GM18907 (cell line): Measurements from ENCODE around the gene RSRP1.

ENCODE experiments used
- ATAC-seq: cut with Tn5 transposase; IDR thresholded peaks from one replicate; pipeline ENCODE4 v1.9.1; 2021; ENCODE audit warnings: mild to moderate bottlenecking, moderate library complexity; ENCODE audit not compliant: unreplicated experiment

RSRP1 gene

DNA sequence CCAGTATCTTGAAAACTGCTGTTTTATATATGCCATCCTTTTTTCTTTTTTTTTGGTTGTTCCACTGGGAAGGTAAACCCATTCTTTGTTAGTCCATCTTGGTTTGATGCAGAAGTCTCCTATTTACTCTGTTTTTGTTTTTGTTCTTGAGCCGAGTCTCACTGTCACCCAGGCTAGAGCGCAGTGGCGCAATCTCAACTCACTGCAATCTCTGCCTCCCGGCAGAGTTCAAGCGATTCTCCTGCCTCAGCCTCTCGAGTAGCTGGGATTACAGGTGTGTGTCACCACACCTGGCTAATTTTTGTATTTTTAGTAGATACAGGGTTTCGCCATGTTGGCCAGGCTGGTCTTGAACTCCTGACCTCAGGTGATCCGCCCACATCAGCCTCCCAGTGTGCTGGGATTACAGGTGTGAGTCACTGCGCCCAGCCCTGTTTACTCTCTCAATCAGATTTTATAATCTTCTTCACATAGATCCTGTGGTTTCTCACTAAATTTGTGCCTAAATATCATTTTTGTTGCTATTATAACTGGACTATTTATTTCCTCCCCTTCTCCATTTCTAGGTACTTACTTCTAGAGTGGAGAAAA lies 27.5 kb downstream of the RSRP1 start:
- ATAC-seq = no peak

DNA sequence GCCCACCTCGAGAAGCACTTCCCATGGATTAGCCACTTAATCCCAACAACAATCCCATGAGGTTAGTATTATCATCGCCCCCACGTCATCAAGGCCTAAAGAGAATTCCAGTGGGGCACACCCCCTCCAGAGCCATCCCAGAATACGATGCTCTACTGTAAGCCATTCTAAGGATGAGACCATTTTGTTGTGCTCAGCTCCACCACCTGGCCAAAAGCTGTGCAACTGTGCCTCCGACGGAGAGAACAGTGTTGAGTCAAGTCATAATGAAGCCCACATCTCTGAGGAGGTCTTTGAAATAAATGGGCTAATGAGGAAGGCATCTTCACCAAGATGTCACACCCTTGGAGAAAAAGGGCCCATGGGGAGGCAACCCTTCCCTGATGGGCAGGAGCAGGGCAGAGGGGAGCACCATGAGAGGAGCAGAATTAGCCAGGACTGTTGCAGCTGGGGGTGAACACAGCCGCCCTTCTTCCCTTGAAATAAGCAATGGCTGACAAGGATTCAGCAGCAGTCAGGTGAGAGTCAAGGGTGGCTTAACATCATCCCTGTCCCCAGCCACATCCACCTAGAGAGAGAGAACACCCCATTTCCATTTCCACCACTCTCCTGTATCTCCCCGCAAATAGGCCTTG lies 29.5 kb downstream of the RSRP1 start:
- ATAC-seq = no peak

DNA sequence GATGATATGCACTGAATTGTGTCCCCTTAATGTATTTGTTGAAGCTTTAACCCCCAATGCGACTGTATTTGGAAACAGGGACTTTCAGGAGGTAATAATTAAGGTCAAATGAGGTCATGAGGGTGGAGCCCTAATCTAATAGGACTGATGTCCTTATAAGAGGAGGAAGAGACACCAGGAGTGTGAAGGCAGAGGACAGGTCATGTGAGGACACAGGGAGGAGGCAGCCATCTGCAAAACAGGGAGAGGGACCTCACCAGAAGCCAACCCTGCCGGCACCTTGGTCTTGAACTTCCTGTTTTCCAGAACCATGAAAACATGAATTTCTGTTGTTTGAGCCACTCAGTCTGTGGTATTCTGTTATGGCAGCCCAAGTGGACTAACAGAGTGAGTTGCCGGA lies 30.2 kb downstream of the RSRP1 start:
- no peak for ATAC-seq

DNA sequence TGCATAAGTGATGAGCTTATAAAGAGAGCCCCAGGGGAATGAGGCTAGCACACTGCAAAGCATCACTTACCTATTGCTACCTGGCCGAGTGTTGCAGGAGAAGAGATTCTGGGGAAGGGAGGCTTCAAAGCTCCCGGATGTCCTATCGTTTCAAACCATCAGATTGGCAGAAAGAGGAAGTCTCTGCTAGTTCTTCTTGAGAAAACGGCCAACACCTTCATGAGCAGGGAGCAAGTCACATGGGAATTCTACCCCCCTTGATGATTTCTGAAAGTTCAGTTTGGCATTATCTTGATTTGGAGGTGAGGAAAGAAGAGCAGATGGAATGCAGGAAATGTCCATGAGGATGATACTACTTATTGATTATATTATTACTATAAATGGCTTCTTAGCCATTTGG lies 31.1 kb downstream of the RSRP1 start:
- no peak for ATAC-seq

DNA sequence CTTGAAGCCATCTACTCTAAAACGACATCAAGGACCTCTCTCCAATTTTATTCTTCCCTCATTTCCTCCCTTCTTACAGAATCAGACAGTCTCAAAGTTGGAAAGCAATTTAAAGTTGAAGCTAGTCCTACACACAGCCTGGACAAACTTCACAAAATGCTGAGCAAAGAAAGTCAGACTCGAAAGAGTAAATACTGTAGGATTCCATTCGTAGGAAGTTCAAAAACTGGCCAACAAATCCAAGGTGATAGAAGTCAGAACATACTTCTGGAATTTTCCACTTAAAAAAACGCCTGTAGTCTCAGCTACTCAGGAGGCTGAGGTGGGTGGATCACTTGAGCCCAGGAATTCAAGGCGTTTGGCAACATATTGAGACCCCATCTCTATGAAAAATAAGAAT lies 34.5 kb downstream of the RSRP1 start:
- no peak for ATAC-seq

DNA sequence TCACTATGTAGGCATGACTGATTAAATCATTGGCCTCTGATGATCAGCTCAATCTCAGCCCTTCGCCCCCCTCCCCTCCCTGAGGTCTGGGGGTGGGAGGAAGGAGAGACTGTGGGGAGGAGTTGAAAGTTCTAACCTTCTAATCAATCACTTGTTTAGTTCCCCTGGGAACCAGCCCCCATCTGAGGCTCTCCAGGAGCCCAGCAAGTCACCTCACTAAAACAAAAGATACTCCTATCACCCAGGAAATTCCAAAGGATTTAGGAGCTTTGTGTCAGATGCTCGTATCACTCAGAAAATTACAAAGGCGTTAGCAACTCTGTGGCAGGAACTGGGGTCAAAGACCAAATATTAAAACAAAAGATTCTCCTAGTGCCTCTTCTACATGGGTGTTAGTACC lies 36.5 kb downstream of the RSRP1 start:
- no peak for ATAC-seq

DNA sequence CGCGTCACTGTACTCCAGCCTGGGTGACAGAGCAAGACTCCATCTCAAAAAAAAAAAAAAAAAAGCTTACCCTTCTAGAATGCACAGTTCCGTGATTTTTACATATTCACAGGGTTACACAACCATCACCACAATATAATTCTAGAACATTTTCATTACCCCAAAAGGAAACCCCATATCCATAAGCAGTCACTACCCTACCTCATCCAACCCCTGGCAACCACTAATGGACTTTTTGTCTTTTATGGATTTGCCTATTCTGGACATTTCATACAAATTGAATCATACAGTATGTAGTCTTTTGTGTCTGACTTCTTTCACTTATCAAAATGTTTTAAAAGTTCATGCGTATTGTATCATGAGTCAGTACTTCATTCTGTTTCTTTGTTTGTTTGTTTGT lies 37.7 kb downstream of the RSRP1 start:
- no peak for ATAC-seq

DNA sequence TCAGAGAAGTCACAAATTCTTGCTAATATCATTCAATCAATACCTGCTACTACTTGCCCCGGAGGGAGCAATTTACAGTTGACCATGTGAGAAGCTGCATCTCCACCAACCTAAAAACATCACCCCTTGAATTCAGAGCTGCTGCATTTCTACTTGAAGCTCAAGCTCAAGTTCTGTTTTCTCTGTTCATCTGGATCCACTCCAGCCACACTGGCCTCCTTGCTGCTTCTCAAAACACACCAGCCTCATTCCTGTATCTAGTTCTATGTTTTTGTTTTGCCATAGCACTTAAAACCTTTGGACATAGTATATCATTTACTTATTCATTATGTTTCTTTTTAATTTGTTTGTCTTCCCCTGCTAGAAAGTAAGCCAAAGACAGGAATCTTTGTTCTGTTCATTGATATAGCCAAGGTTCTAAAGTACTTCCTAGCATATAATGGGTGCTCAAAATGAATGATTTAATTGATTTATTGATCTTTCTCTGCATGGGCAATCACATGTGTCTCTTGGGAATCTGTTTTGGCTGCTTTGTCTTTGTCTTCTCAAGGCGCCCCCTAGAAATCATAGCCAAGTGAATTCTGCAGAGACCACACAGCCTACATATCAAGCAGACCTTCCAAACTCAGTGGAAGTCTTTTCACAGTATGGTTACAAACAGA lies 38.6 kb downstream of the RSRP1 start:
- no peak for ATAC-seq

DNA sequence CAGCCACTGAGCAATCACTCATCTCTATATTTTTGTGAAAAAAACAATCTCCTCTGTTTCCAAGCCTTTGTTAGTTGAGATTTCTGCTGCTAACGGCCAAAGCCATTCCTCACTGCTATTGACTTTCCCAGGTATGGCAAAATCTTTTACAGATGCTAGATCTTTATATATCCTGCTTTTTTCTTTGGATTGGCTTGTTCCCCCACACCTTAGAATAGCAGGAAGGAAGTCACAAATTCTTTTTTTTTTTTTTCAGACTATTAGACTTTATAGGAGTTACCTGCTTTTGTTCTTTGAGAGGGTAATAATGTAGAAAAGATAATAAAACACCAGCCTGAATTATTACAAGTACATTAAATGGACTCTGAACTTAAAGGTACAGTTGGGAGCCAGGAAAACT lies 39.2 kb downstream of the RSRP1 start:
- no peak for ATAC-seq

DNA sequence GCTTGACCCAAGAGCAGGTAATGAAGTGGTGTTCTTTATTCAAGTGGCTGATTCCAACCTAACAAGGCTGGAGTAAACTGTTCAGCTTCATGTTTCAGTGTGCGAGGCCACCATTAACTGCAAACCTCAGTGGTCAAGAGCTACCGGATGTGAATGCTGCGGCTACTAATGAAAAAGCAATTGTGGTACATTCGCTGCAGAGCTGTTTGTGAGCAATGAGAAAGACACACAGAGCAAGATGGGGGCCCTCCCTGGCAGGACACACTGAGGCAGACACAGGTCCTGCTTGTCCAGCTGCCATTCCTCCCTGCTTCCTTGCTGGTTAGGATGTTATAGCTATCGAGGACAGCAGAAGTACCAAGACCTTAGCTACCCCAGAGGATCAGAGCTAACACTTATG lies 41.1 kb downstream of the RSRP1 start:
- ATAC-seq = no peak

DNA sequence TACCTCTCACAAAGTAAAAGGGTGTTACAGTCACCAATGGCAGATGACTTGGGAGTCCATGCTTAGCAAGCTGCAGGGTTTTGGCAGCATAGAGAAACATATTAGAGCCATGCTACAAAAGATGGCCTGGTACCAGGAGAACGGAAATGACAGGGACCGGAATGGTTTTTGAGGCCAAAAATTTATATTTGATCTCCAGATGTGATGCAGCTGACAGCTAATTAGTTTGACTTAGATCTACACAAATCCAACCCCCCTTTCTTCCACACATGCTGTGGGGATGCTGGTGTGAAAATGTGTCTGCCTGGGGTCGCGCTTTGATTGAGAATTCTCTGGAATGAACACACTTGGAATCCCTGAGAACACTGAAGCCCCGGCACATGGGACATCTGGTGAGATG lies 41.5 kb downstream of the RSRP1 start:
- ATAC-seq = no peak

DNA sequence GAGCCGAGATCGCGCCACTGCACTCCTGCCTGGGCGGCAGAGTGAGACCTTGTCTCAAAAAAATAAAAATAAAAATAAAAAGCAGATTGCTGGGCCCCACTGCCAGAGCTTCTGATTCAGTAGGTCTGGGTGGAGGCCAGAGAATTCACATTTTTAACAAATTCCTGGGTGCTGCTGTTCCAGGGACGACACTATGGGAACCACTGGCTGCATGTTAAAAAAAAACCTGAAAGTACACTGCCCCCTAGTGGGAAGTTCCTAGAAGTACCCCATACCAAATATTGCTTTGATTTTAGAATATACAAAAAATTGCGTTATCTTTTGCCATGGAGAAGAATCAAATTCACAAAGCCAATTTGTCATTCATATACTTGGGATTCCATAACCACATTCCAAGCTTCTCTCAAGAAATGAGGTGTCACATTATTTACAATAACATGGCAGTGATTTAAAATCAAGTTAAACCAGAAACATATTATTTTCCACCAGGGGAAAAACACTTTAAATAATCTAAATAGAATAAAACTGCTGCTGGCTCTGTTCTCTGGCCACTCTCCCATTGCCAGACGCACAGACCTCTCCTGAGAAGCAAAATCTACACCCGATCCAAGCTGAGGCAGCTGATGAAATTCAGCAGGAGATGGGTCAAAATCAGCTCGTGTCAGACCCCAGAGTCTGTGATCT lies 42.3 kb downstream of the RSRP1 start:
- ATAC-seq = no peak

DNA sequence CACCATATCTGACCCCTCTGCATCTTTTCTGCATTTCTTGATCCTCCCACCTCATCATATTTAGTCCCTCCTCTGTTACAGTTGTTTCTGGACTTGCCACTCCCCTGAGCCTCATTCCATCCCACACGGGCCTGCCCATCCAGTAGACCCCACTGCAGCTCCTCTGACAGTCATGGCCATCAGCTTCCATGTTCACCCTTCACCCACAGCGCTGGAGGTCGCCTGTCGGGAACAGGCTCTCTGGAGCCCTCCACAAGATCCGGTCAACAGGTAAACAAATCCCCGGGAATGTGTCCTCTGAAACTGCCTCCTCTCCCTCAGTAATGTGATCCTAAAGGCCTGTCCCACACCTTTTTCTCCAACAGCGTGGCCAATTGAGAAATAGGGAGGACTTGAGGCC lies 46.2 kb downstream of the RSRP1 start:
- no peak for ATAC-seq

DNA sequence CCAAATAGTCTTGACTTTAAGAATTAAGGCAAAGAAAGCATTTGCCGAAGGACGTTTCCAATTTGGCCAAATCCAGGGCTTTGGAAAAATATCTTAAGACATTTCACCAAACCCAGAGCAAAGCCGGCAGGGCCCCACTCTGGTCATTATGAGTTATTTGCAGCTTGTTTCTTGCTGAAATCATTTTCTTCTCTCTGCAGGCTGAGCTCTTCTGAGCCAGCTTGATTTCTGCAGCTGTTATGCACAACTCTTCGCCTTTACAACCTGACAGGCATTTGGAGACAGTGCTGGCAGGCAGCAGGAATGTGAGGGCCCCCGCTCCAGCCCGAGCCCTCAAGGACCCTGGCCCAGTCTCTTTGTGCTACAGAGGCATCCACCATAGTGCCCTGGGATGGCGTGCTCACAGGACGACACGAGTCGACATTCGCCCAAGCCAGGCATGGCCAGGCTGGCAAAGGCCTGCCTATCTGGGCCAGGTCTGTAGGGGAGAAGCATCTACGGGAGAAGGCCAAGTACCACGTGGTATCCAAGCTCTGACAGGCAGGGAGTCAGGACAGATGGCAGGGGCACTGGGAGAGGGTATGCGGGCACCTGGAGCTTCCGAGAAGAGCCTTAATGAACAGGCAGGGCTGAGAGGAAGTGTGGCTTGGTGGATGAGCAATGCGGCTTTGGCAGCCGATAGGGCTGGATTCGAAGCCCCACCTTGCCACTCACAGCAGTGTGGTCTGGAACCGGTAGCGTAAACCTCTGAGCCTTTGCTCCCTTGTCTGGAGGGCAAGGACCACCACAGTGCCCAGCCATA lies 47.2 kb downstream of the RSRP1 start:
- no peak for ATAC-seq

DNA sequence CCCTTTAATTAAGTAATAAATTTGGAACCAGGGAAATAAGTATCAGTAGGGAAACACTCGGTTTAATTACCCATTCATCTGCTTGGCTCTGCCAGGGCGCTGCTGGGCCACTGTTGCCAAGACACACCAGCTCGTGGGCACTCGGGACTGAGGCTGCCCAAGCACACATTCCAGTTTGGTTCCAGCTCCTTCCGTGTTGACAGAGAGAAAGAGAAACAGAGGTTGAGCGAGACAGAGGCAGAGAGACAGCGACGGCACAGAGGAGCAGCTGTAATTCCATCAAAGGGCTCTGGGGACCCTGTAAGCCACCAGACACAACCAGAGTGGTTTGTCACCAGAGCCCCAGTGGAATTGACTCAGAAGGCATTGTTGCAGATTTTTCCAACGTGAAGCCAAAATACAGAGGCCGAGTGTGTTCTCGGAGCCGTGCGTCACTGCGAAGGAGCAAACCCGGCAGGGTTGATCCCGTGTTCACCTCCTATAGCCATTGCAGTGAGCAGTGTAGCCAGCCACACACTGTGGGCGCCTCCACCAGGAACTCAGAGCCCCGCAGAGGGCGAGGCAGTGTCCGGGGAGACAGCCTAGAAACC lies 48.5 kb downstream of the RSRP1 start:
- ATAC-seq = no peak

DNA sequence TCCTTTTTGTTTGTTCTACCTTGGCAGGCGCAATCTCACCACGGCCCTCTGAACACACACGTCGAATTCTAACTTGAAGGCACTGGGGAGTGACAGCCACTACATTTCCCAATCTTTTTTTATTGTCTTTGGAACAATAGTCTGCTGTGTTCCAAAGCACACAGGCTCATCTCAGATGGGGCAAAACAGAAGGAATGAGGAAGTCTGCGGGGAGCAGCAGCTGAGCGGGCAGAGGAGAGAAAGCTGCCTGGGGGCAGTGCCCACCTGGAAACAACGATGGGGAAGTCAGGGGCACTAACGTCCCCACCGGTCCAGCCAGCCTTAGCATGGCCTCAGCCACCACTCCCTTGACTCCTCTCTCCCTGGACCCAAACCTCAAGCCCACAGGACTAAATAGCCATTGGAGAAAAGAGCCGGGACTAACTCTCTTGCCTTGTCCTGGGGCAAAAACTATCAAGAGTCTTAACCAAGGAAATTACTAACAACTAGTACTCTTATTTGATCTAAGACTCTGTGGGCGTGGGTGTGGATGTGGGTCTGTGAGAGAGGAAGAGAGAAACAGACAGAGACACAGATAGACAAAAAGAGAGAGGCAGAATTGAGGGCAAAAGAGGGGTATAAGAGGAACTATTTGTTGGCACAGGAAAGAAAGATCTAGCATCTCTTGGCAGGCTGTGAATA lies 49.1 kb downstream of the RSRP1 start:
- ATAC-seq = no peak

DNA sequence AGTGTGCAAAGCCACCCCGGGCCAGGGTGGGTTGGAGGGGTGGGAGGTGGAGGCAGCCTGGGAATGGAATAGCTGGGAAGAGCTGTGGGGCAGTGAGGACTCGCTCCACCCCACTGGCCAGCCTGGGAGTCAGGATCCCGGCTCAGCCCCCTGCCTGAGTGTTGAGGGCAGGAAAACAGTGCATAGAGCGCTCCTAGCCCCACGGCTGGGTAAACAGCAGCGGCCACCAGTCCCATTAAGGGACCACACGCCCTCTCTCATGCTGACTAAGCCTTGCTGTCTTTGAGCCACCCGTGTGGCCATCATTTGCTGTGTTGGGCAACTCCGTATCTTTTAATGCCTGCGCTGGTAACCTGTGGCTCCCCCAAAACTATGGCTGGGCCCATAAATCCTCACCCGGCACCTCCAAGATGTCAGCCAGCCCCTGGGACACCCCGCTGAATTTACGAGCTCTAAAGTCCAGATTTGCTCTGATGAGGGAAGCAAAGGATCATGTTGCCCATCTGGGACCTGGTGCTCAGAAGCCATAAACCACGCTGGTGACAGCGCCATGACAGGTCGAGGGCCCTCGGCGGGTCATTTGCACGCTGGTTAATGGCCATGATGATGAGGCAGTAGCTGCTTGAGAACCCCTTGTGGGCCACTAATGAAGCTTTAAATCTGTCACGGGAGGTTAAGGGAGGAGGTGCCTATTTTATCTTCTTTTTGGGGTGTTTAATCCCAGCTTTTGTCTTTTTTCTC lies 49.8 kb downstream of the RSRP1 start:
- no peak for ATAC-seq

DNA sequence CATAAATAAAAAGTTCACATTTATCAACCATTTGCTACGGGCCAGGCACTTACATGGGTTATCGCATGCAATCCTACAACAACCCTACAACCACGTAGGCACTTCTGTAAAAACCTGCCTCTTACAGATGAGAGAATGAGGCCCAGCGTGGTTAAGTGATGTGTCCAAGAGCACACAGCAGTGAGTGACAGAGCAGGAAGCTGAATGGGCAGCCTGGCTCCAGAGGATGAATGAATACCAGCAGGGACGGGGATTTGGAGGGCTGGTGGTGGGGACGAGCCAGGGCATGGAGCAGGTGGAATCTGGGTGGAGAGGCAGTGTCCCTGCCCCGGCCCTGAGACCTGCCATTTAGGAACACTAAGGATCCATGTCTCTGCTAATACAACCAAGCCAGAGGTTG lies 50.4 kb downstream of the RSRP1 start:
- ATAC-seq = no peak

DNA sequence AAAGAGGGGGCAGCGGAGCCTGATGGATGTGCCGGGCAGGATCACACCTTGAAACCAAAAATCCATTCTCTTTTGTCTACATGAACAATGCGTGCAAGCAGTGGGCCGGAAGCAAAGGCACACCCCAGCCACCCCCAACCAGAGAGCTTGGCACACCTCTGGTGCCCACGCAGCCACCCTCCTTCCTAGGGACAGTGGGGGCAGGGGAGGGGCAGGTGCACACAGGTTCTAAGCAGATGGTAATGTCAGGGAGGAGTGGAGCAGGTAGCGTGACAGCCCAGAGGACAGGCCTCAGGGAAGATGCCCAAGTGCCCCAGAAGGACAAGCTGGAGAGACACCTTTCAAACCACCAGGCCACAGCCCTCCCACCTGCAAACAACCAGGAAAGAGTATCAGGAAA lies 51.4 kb downstream of the RSRP1 start:
- ATAC-seq = no peak

DNA sequence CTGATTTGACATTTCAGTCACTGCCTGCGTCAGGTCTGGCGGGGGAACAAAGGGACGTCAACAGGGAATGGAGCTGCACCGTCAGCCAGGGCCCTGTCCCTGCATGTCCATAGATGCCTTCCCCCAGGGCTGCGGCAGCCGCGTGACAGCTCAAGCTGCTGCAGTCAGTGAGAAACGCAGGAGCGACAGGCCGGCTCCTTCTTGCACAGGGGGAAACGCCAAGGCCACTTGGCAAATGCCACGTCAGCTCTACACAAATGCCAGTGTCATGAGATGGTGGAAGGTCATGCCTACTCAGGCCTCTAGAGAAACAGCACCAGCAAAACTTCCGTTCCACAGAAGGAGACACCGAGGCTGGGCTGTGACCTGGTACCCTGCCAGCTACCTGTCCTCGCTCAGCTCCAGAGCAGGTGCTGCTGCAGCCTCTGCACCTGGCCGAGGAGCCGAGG lies 52.7 kb downstream of the RSRP1 start:
- no peak for ATAC-seq
